Caco-2 (cell line): ENCODE data around the gene SCYL1. TPM values are rescaled to one million over a fixed set of nuclear protein-coding genes. Genes with fewer than 3 reads are reported as not detected.
A peak's percentile ranks its signal among the peaks of the same experiment; 100 is the strongest.

Source experiments
- BruUV-seq: library from RNA; stranded (reverse); fragments of 400-500 nt; replicated peaks from 2 replicates; lab custom pipeline; 2021; lab: Mats Ljungman, UMichigan
- CTCF ChIA-PET: fragments of 300-600 bp; sonication (Branson Sonifier 250); formaldehyde crosslinking; loops from one replicate; lab custom pipeline; 2022; ENCODE audit warnings: antibody characterized with exemption; lab: Charles Lee
- POLR2A ChIA-PET: fragments of 300-600 bp; sonication (Branson Sonifier 250); formaldehyde crosslinking; loops from one replicate; lab custom pipeline; 2022; ENCODE audit warnings: antibody characterized with exemption; lab: Charles Lee
- DNase-seq, 2 experiments: peaks; one replicate each; pipeline versions ENCODE4 v3.0.0 to v3.0.0-alpha.2; 2020 to 2022
- H3K27me3 ChIP-seq: replicated peaks from 2 replicates; pipeline ENCODE4 v1.6.0; 2011; ENCODE audit warnings: low read length; ENCODE audit not compliant: control insufficient read depth, insufficient read depth
- H3K36me3 ChIP-seq: 2 replicates; pipeline ENCODE4 v1.5.1; 2011; ENCODE audit warnings: low read length; ENCODE audit not compliant: control insufficient read depth, insufficient read depth
- H3K4me1 ChIP-seq: fragments of 250-450 bp; sonication (Bioruptor Pico); 2 replicates; pipeline ENCODE4 v1.5.1; 2020; ENCODE audit warnings: mild to moderate bottlenecking
- H3K4me3 ChIP-seq: 2 replicates; pipeline ENCODE4 v1.5.1; 2011; ENCODE audit warnings: low read depth, mild to moderate bottlenecking, control low read depth, low read length
- H3K9me3 ChIP-seq: fragments of 250-450 bp; sonication (Bioruptor Pico); 2 replicates; pipeline ENCODE4 v1.5.1; 2020; ENCODE audit warnings: mild to moderate bottlenecking, moderate library complexity
- H3K27ac Mint-ChIP-seq: one replicate; pipeline ENCODE4 v1.8.0; 2022; ENCODE audit warnings: mixed read lengths; ENCODE audit not compliant: unreplicated experiment
- H3K27me3 Mint-ChIP-seq: one replicate; pipeline ENCODE4 v1.8.0; 2022; ENCODE audit warnings: mixed read lengths; ENCODE audit not compliant: insufficient read depth, unreplicated experiment
- H3K36me3 Mint-ChIP-seq: one replicate; pipeline ENCODE4 v1.8.0; 2022; ENCODE audit warnings: mild to moderate bottlenecking, mixed read lengths; ENCODE audit not compliant: insufficient read depth, unreplicated experiment
- H3K4me1 Mint-ChIP-seq: one replicate; pipeline ENCODE4 v1.8.0; 2022; ENCODE audit warnings: low read depth, mixed read lengths; ENCODE audit not compliant: unreplicated experiment
- H3K4me3 Mint-ChIP-seq: one replicate; pipeline ENCODE4 v1.8.0; 2022; ENCODE audit warnings: mild to moderate bottlenecking, moderate library complexity, mixed read lengths; ENCODE audit not compliant: unreplicated experiment
- H3K9me3 Mint-ChIP-seq: one replicate; pipeline ENCODE4 v1.8.0; 2022; ENCODE audit warnings: mixed read lengths; ENCODE audit not compliant: unreplicated experiment
- CTCF ChIP-seq, 2 experiments: fragments of 200-600 bp in 1 of 2; IDR thresholded peaks; 1 replicate in 1 of 2; 2 replicates in 1 of 2; pipeline versions ENCODE4 v1.5.1 to v1.8.0; 2011 to 2022; ENCODE audit warnings: antibody characterized with exemption in 1 of 2, control low read depth in 1 of 2, inconsistent platforms in 1 of 2, low read depth in 1 of 2, low read length in 1 of 2, mild to moderate bottlenecking in 1 of 2, moderate library complexity in 1 of 2; ENCODE audit not compliant: insufficient read depth in 1 of 2, severe bottlenecking in 1 of 2, unreplicated experiment in 1 of 2
- intact Hi-C: fragments of 100-400 bp; cut with micrococcal nuclease; formaldehyde crosslinking; loops from one replicate; pipeline ENCODE4 v1.10.0; 2022; ENCODE audit not compliant: unreplicated experiment
- total RNA-seq: library from RNA; stranded (reverse); gene quantifications from 2 replicates; pipeline ENCODE4 v1.2.3, GENCODE V29; 2022

Gene SCYL1
- total RNA-seq, 1 experiment from 2014 or later: 123 TPM

GRCh38 chr11:65551572-65552387 is 26.9 kb downstream of the SCYL1 start:
- ChIA-PET POLR2A (interaction anchor here (1.1 to 1.2 kb wide), 2 partner anchors 27 to 55 kb away, joined by 4 to 5 read pairs; partner anchors contain the start of gene SCYL1), CTCF (interaction anchor here (0.5 to 2.0 kb wide), 11 partner anchors 11 to 164 kb away, joined by 3 to 18 read pairs (median 5); partner anchors contain the start of genes FAM89B, PCNX3, SCYL1 and ZNRD2)
- Mint-ChIP-seq H3K4me3 (peak overlapping the region; percentile 36), H3K9me3 (no peaks in the 10 kb centered on the region), H3K4me1 (peaks cover 44% of the 10 kb centered on the region), H3K27ac (peak overlapping the region; percentile 62), H3K27me3 (no peaks in the 10 kb centered on the region), H3K36me3 (peaks cover 25% of the 10 kb centered on the region)
- no TSS peak for BruUV-seq
- Histone ChIP-seq H3K9me3 (no peaks in the 10 kb centered on the region), H3K4me1 (peaks cover 44% of the 10 kb centered on the region), H3K4me3 (no peak overlapping the region), H3K36me3 (no peaks in the 10 kb centered on the region; the same call in 1 of the 2 replicates), H3K27me3 (no peaks in the 10 kb centered on the region)
- intact Hi-C loops: loop anchor here (1.0 kb wide), 1 partner anchor 10 kb away; no protein-coding TSS in a partner anchor
- DNase-seq: peak; percentile 88 to 94
- peak; percentile 78 to 90 for TF ChIP-seq CTCF (IDR thresholded peaks at IDR 0.05; ENCODE audit: insufficient read depth in 1 of 2, low read depth in 1 of 2, low read length in 1 of 2, severe bottlenecking in 1 of 2, unreplicated experiment in 1 of 2)

GRCh38 chr11:65552388-65552951 is 27.6 kb downstream of the SCYL1 start:
- ChIA-PET POLR2A (interaction anchor here (1.1 to 1.2 kb wide), 2 partner anchors 27 to 54 kb away, joined by 4 to 5 read pairs; partner anchors contain the start of gene SCYL1), CTCF (interaction anchor here (0.5 to 2.0 kb wide), 10 partner anchors 12 to 165 kb away, joined by 3 to 18 read pairs (median 4); partner anchors contain the start of genes FAM89B, PCNX3, SCYL1 and ZNRD2)
- no peaks in the 10 kb centered on the region; the same call in 1 of the 2 replicates for H3K36me3 ChIP-seq
- H3K4me1 ChIP-seq: peaks cover 51% of the 10 kb centered on the region
- BruUV-seq: no TSS peak
- Mint-ChIP-seq H3K4me3 (no peak overlapping the region), H3K27ac (no peak overlapping the region), H3K36me3 (peaks cover 31% of the 10 kb centered on the region), H3K27me3 (no peaks in the 10 kb centered on the region), H3K9me3 (no peaks in the 10 kb centered on the region), H3K4me1 (peaks cover 44% of the 10 kb centered on the region)
- H3K4me3 ChIP-seq: no peak overlapping the region
- TF ChIP-seq CTCF (IDR thresholded peaks at IDR 0.05; ENCODE audit: insufficient read depth in 1 of 2, low read depth in 1 of 2, low read length in 1 of 2, severe bottlenecking in 1 of 2, unreplicated experiment in 1 of 2): no peak
- no peaks in the 10 kb centered on the region for H3K27me3 ChIP-seq
- H3K9me3 ChIP-seq: no peaks in the 10 kb centered on the region
- no peak for DNase-seq
- intact Hi-C loops: loop anchor here (1.0 kb wide), 1 partner anchor 11 kb away; no protein-coding TSS in a partner anchor
